Astrocyte (in vitro differentiated cells and primary cell): ENCODE measurements around the gene ARNT2. TPM values are rescaled to one million over a fixed set of nuclear protein-coding genes. Genes with fewer than 3 reads are reported as not detected.

ENCODE experiments used
- DNase-seq: peaks from one replicate; pipeline ENCODE4 v3.0.0-alpha.2; 2010; ENCODE audit warnings: low read depth
- FAIRE-seq: peaks from 2 replicates; lab custom pipeline; 2011; peaks lifted over from hg19 to GRCh38; lab: Jason Lieb, UNC
- H2AFZ ChIP-seq: 2 replicates; pipeline ENCODE4 v1.6.0; 2012; ENCODE audit warnings: low read depth, low read length, inconsistent platforms
- H3K27ac ChIP-seq: 2 replicates; pipeline ENCODE4 v1.5.1; 2011; ENCODE audit warnings: low read depth, low read length, inconsistent platforms
- H3K27me3 ChIP-seq: 2 replicates; pipeline ENCODE4 v1.6.0; 2011; ENCODE audit warnings: low read length, inconsistent platforms; ENCODE audit not compliant: insufficient read depth
- H3K36me3 ChIP-seq: 2 replicates; pipeline ENCODE4 v1.5.1; 2011; ENCODE audit warnings: low read length, inconsistent platforms; ENCODE audit not compliant: insufficient read depth
- H3K4me1 ChIP-seq: 2 replicates; pipeline ENCODE4 v1.5.1; 2011; ENCODE audit warnings: low read length, inconsistent platforms; ENCODE audit not compliant: insufficient read depth
- H3K4me2 ChIP-seq: 2 replicates; pipeline ENCODE4 v1.6.0; 2012; ENCODE audit warnings: low read length, inconsistent platforms
- H3K4me3 ChIP-seq: 2 replicates; pipeline ENCODE4 v1.5.1; 2011; ENCODE audit warnings: low read depth, mild to moderate bottlenecking, low read length, inconsistent platforms; ENCODE audit not compliant: insufficient read depth
- H3K79me2 ChIP-seq: 2 replicates; pipeline ENCODE4 v1.6.0; 2012; ENCODE audit warnings: mild to moderate bottlenecking, low read length, inconsistent platforms; ENCODE audit not compliant: insufficient read depth
- H3K9ac ChIP-seq: 2 replicates; pipeline ENCODE4 v1.6.0; 2012; ENCODE audit warnings: mild to moderate bottlenecking, low read length, inconsistent platforms
- H3K9me3 ChIP-seq: 2 replicates; pipeline ENCODE4 v1.5.1; 2012; ENCODE audit warnings: low read depth, mild to moderate bottlenecking, low read length, inconsistent platforms; ENCODE audit not compliant: insufficient read depth
- H4K20me1 ChIP-seq: 2 replicates; pipeline ENCODE4 v1.6.0; 2012; ENCODE audit warnings: low read length, inconsistent platforms; ENCODE audit not compliant: insufficient read depth
- H3K27ac Mint-ChIP-seq: one replicate; pipeline ENCODE4 v1.8.0; 2021; ENCODE audit warnings: mild to moderate bottlenecking, mixed read lengths; ENCODE audit not compliant: unreplicated experiment
- H3K27me3 Mint-ChIP-seq: one replicate; pipeline ENCODE4 v1.8.0; 2021; ENCODE audit warnings: low read depth, mixed read lengths; ENCODE audit not compliant: unreplicated experiment
- H3K36me3 Mint-ChIP-seq: one replicate; pipeline ENCODE4 v1.8.0; 2021; ENCODE audit warnings: low read depth, mixed read lengths; ENCODE audit not compliant: unreplicated experiment
- H3K4me1 Mint-ChIP-seq: one replicate; pipeline ENCODE4 v1.8.0; 2021; ENCODE audit warnings: low read depth, mixed read lengths; ENCODE audit not compliant: unreplicated experiment
- H3K4me3 Mint-ChIP-seq: one replicate; pipeline ENCODE4 v1.8.0; 2021; ENCODE audit warnings: mild to moderate bottlenecking, moderate library complexity, mixed read lengths; ENCODE audit not compliant: unreplicated experiment
- H3K9me3 Mint-ChIP-seq: one replicate; pipeline ENCODE4 v1.8.0; 2021; ENCODE audit warnings: mild to moderate bottlenecking, mixed read lengths; ENCODE audit not compliant: unreplicated experiment
- CTCF ChIP-seq: IDR thresholded peaks from 2 replicates; pipeline ENCODE4 v1.5.1; 2011; ENCODE audit warnings: low read depth, mild to moderate bottlenecking, inconsistent platforms, low read length, moderate library complexity; ENCODE audit not compliant: insufficient read depth
- EZH2 ChIP-seq: IDR thresholded peaks from 2 replicates; pipeline ENCODE4 v1.6.1; 2012; ENCODE audit warnings: mild to moderate bottlenecking, low read length, inconsistent platforms; ENCODE audit not compliant: insufficient read depth
- total RNA-seq: library from RNA; stranded (reverse); gene quantifications from 2 replicates; pipeline ENCODE4 v1.2.1, GENCODE V29; 2021

ARNT2 gene
- total RNA-seq, 1 donor from 2014 or later: 3.5 TPM

GRCh38 chr15:80547264-80547663, 143.1 kb downstream of the ARNT2 start:
- no peak overlapping the region for H3K9ac ChIP-seq
- no peak for TF ChIP-seq EZH2
- no peak for TF ChIP-seq CTCF
- peaks cover 2% of the 10 kb centered on the region for H3K36me3 Mint-ChIP-seq
- H3K27me3 Mint-ChIP-seq: no peaks in the 10 kb centered on the region
- H4K20me1 ChIP-seq: no peaks in the 10 kb centered on the region
- H3K4me3 ChIP-seq: no peak overlapping the region
- peaks cover 2% of the 10 kb centered on the region for H3K9me3 Mint-ChIP-seq
- H3K36me3 ChIP-seq: peaks cover 4% of the 10 kb centered on the region
- peaks cover 27% of the 10 kb centered on the region for H3K79me2 ChIP-seq
- FAIRE-seq: no peak
- H3K4me1 Mint-ChIP-seq: peaks cover 33% of the 10 kb centered on the region
- no peak overlapping the region for H3K4me3 Mint-ChIP-seq
- no peak overlapping the region for H3K27ac ChIP-seq
- H3K9me3 ChIP-seq: no peaks in the 10 kb centered on the region
- H3K27ac Mint-ChIP-seq: no peak overlapping the region
- no peak overlapping the region for H2AFZ ChIP-seq
- H3K4me1 ChIP-seq: peaks cover 33% of the 10 kb centered on the region
- no peak for DNase-seq
- H3K4me2 ChIP-seq: peak overlapping the region; percentile 3
- H3K27me3 ChIP-seq: no peaks in the 10 kb centered on the region

- no peaks in the 10 kb centered on the region for H4K20me1 ChIP-seq
- H3K27me3 Mint-ChIP-seq: no peaks in the 10 kb centered on the region
- H3K27ac Mint-ChIP-seq: peak overlapping the region; percentile 6
- H3K27me3 ChIP-seq: no peaks in the 10 kb centered on the region
- H3K9me3 ChIP-seq: no peaks in the 10 kb centered on the region
- peaks cover 33% of the 10 kb centered on the region for H3K4me1 Mint-ChIP-seq
- H3K4me2 ChIP-seq: peak overlapping the region; percentile 81
- DNase-seq (peak; percentile 86), FAIRE-seq (peak; percentile 23)
- TF ChIP-seq EZH2 (no peak), CTCF (no peak)
- peaks cover 33% of the 10 kb centered on the region for H3K4me1 ChIP-seq
- peak overlapping the region; percentile 64 for H3K9ac ChIP-seq
- peaks cover 2% of the 10 kb centered on the region for H3K36me3 Mint-ChIP-seq
- H3K27ac ChIP-seq: peak overlapping the region; percentile 92
- peaks cover 4% of the 10 kb centered on the region for H3K36me3 ChIP-seq
- H3K79me2 ChIP-seq: peaks cover 27% of the 10 kb centered on the region
- peak overlapping the region; percentile 44 for H3K4me3 ChIP-seq
- H3K9me3 Mint-ChIP-seq: no peaks in the 10 kb centered on the region
- H2AFZ ChIP-seq: no peak overlapping the region
- H3K4me3 Mint-ChIP-seq: peak overlapping the region; percentile 68
Measured at GRCh38 chr15:80549191-80549590, 145.0 kb downstream of the ARNT2 start.

- no peaks in the 10 kb centered on the region for H3K27me3 ChIP-seq
- H2AFZ ChIP-seq: no peak overlapping the region
- H4K20me1 ChIP-seq: no peaks in the 10 kb centered on the region
- no peak overlapping the region for H3K4me3 Mint-ChIP-seq
- FAIRE-seq (no peak), DNase-seq (no peak)
- no peaks in the 10 kb centered on the region for H3K9me3 Mint-ChIP-seq
- H3K27me3 Mint-ChIP-seq: no peaks in the 10 kb centered on the region
- H3K27ac Mint-ChIP-seq: peak overlapping the region; percentile 6
- H3K9ac ChIP-seq: peak overlapping the region; percentile 64
- H3K4me1 ChIP-seq: peaks cover 33% of the 10 kb centered on the region
- H3K27ac ChIP-seq: peak overlapping the region; percentile 92
- H3K4me2 ChIP-seq: peak overlapping the region; percentile 81
- peak overlapping the region; percentile 44 for H3K4me3 ChIP-seq
- H3K9me3 ChIP-seq: no peaks in the 10 kb centered on the region
- H3K36me3 ChIP-seq: peaks cover 4% of the 10 kb centered on the region
- TF ChIP-seq EZH2 (no peak), CTCF (no peak)
- H3K79me2 ChIP-seq: peaks cover 26% of the 10 kb centered on the region
- peaks cover 1% of the 10 kb centered on the region for H3K36me3 Mint-ChIP-seq
- H3K4me1 Mint-ChIP-seq: peaks cover 33% of the 10 kb centered on the region
Measured at GRCh38 chr15:80549654-80550053, 145.5 kb downstream of the ARNT2 start.
